Adrenal gland (tissue), 12 donors: ENCODE data around the gene DAGLB. TPM values are rescaled to one million over a fixed set of nuclear protein-coding genes. Genes with fewer than 3 reads are reported as not detected.

ENCODE experiments used
- DNase-seq, 7 donors: peaks; one replicate each; pipeline ENCODE4 v3.0.0-alpha.2; 2019 to 2020
- H3K27ac ChIP-seq, 5 donors: fragments of 200-600 bp; sonication (generic) in 4 of 5; 1 replicate in 3 of 5; 2 replicates in 2 of 5; pipeline versions ENCODE4 v1.5.1 to v1.8.0; 2016 to 2020; ENCODE audit warnings: mild to moderate bottlenecking in 1 of 5
- H3K27me3 ChIP-seq: fragments of 200-600 bp; 2 replicates; pipeline ENCODE4 v1.8.0; 2021
- H3K36me3 ChIP-seq, 2 donors: fragments of 200-600 bp; replicated peaks in 1 of 2; 1 replicate in 1 of 2; 2 replicates in 1 of 2; pipeline versions ENCODE4 v1.5.1 to v1.8.0; 2018 to 2022
- H3K4me1 ChIP-seq, 2 donors: fragments of 200-600 bp; replicated peaks in 1 of 2; 1 replicate in 1 of 2; 2 replicates in 1 of 2; pipeline versions ENCODE4 v1.5.1 to v1.8.0; 2018 to 2021
- H3K4me3 ChIP-seq, 4 donors: fragments of 200-600 bp; sonication (generic) in 3 of 4; one replicate each; pipeline ENCODE4 v1.5.1; 2016 to 2018
- H3K9me3 ChIP-seq, 3 donors: fragments of 200-600 bp; sonication (generic) in 1 of 3; replicated peaks in 1 of 3; 1 replicate in 2 of 3; 2 replicates in 1 of 3; pipeline versions ENCODE4 v1.5.1 to v1.8.0; 2016 to 2021
- CTCF ChIP-seq, 6 experiments: fragments of 450-650 bp in 4 of 6; fragments of 200-600 bp in 2 of 6; sonication (generic) in 1 of 6; IDR thresholded peaks; 1 replicate in 5 of 6; 2 replicates in 1 of 6; pipeline versions ENCODE4 v1.5.1 to v1.8.0; 2016 to 2021; ENCODE audit warnings: antibody characterized with exemption in 6 of 6, mild to moderate bottlenecking in 2 of 6, moderate library complexity in 1 of 6
- POLR2A ChIP-seq, 2 donors: fragments of 450-650 bp; IDR thresholded peaks; one replicate each; pipeline ENCODE4 v1.6.1; 2017; ENCODE audit warnings: antibody characterized with exemption in 2 of 2, mild to moderate bottlenecking in 2 of 2, moderate library complexity in 1 of 2
- WGBS, 4 donors: extraction: QIAGEN DNeasy Blood & Tissue Kit in 2 of 4; methylation state at CpG; one replicate each; pipeline versions ENCODE4 v1.1.5 to v1.1.7; 2013 to 2017; 5-methylcytosine and 5-hydroxymethylcytosine counted together
- intact Hi-C, 2 donors: fragments of 100-400 bp; cut with DNase I; formaldehyde crosslinking; loops; one replicate each; pipeline versions ENCODE4 v1.14.1 to v1.15.0; 2022 to 2023
- polyA plus RNA-seq, 3 donors: library from polyadenylated mRNA; stranded (reverse); fragments of 200-250 nt in 2 of 3; fragments of 350-450 nt in 1 of 3; fragmentation: Illumina TruSeq in 1 of 3; extraction: RNeasy Lipid Tissue Mini Kit (QIAGEN cat#74804) in 1 of 3; gene quantifications; one replicate each; pipeline ENCODE4 v1.2.3, GENCODE V29; 2013 to 2014
- total RNA-seq, 9 donors: library from RNA; depleted of rRNA in 4 of 9; stranded (reverse); fragments of >200 nt in 4 of 9; fragments of 120-200 nt in 1 of 9; fragmentation: NEBNext Ultra II Directional in 1 of 9; extraction: Animal tissue kit (Norgen Biotek cat#: 25700) in 1 of 9; gene quantifications; one replicate each; pipeline versions ENCODE4 v1.1.0 to v1.2.4, GENCODE V29; 2013 to 2023
- donor health status: healthy with polysubstance abuse.
- donor health status: Bipolar disorder and iron deficiency.
- donor health status: DM: yes; HTN: yes; CAD: no.
- donor health status: DM: no; HTN: no; CAD: no.
- donor health status: DM: no; HTN: no; CAD: no.
- donor health status: DM: yes; HTN: yes; CAD: no.

DAGLB gene
- total and polyA plus RNA-seq, 12 donors, result 19.8 to 56.7 (median 36.7) TPM

- no peaks in the 10 kb centered on the region for H3K9me3 ChIP-seq
- no peaks in the 10 kb centered on the region for H3K27me3 ChIP-seq
- TF ChIP-seq CTCF (IDR thresholded peaks at IDR 0.05) (no peak), POLR2A (IDR thresholded peaks at IDR 0.05) (peak in 1 of 2 donors; percentile 32)
- H3K27ac ChIP-seq, result peak overlapping the region in 4 of 5 donors; percentile 25 to 71 (median 43)
- peaks cover 0 to 95% of the 10 kb centered on the region in 2 donors for H3K36me3 ChIP-seq
- H3K4me3 ChIP-seq, result no peak overlapping the region
- WGBS, 4 donors, result 45 to 54% (median 50%) methylated on average over 4 of the region's 4 CpGs
- intact Hi-C loops, result no loop called here
- H3K4me1 ChIP-seq, result peaks cover 0 to 9% of the 10 kb centered on the region in 2 donors
- peak; percentile 43 to 80 (median 75) for DNase-seq
Measured at GRCh38 chr7:6407434-6407833, 40.3 kb downstream of the DAGLB start.

- H3K4me1 ChIP-seq, result peaks cover 0 to 15% of the 10 kb centered on the region in 2 donors
- H3K27me3 ChIP-seq, result no peaks in the 10 kb centered on the region
- intact Hi-C loops, result no loop called here
- H3K27ac ChIP-seq, result peak overlapping the region in 2 of 5 donors; percentile 57 to 71
- 87 to 97% (median 92%) methylated on average over 5 of the region's 5 CpGs for WGBS, 4 donors
- peaks cover 0 to 93% of the 10 kb centered on the region in 2 donors for H3K36me3 ChIP-seq
- DNase-seq, result no peak
- H3K9me3 ChIP-seq, result no peaks in the 10 kb centered on the region
- no peak overlapping the region for H3K4me3 ChIP-seq
- TF ChIP-seq CTCF (IDR thresholded peaks at IDR 0.05), result no peak
- TF ChIP-seq POLR2A (IDR thresholded peaks at IDR 0.05), result no peak
Measured at GRCh38 chr7:6406121-6406520, 41.6 kb downstream of the DAGLB start.

- Histone ChIP-seq H3K4me1 (peaks cover 14 to 33% of the 10 kb centered on the region in 2 donors), H3K9me3 (no peaks in the 10 kb centered on the region), H3K36me3 (peaks cover 0 to 74% of the 10 kb centered on the region in 2 donors), H3K27me3 (no peaks in the 10 kb centered on the region), H3K4me3 (no peak overlapping the region), H3K27ac (no peak overlapping the region)
- WGBS, 4 donors, result 85 to 93% (median 90%) methylated on average over 7 of the region's 7 CpGs
- DNase-seq, result no peak
- intact Hi-C loops, result no loop called here
- TF ChIP-seq CTCF (IDR thresholded peaks at IDR 0.05) (no peak), POLR2A (IDR thresholded peaks at IDR 0.05) (no peak)
Measured at GRCh38 chr7:6403907-6404306, 43.8 kb downstream of the DAGLB start.

- peaks cover 0 to 64% of the 10 kb centered on the region in 2 donors for H3K36me3 ChIP-seq
- DNase-seq, result no peak
- H3K9me3 ChIP-seq, result no peaks in the 10 kb centered on the region
- no peak overlapping the region for H3K4me3 ChIP-seq
- H3K27ac ChIP-seq, result no peak overlapping the region
- 89 to 97% (median 92%) methylated on average over 10 to 13 of the region's 13 CpGs for WGBS, 4 donors
- TF ChIP-seq CTCF (IDR thresholded peaks at IDR 0.05) (no peak), POLR2A (IDR thresholded peaks at IDR 0.05) (no peak)
- H3K4me1 ChIP-seq, result peaks cover 21 to 44% of the 10 kb centered on the region in 2 donors
- no peaks in the 10 kb centered on the region for H3K27me3 ChIP-seq
- intact Hi-C loops, result no loop called here
Measured at GRCh38 chr7:6402741-6403140, 45.0 kb downstream of the DAGLB start.
